AG08396 (cell line): ENCODE results near the gene AGAP1.

Experiments used
- DNase-seq: peaks from one replicate; pipeline ENCODE4 v3.0.0; 2012; ENCODE audit warnings: low spot score, mixed read lengths

AGAP1 gene

GRCh38 chr2:235665661-235666212 is 171.9 kb downstream of the AGAP1 start:
- DNase-seq, result no peak

DNA sequence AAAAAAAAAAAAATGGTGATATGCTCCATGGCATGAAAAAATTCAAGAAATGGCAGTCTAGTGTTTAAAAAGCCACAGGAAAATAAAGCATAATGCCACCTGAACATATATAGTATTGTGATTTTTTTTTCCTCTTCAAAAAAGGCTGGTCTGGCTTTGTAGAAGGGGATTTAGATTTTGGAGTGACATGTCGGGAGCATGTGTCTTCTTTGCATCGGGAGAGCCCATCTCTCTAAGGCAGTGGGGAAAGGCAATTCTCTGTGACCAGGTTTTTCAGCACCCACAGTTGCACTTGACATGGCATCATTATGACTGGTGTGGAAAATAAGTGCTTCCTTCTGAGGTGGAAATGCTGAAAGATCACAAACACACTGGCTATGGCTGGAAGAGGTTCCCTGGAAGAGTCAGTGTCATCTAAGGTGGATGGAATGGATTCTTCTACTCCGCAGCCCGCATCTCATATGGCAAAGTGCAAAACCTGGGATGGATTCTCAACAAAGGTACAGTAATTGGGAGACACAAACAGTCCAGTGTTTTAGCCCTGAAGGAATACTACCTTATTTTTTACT is 172.5 kb downstream of the AGAP1 start:
- peak; percentile 63 for DNase-seq

DNA sequence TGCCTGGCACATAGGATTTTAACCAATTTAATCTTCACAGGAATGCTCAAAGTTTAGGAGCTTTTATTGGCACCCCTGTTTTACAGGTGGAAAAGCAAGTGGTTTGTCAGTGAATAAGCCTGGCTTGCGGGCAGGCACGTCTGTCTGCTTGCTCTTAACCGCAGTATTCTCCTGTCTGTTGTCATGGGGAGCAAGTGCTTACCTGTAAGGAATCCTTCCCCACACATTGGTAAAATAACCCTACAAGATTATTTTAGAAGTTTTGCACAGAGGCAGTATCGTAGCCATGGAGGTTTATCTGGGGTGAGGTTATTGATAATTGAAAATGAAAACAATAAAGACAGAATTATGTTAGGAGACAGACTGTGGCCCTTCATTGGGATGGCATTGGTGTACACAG is 174.9 kb downstream of the AGAP1 start:
- no peak for DNase-seq

- peak; percentile 88 for DNase-seq
These were observed 175.5 kb downstream of the AGAP1 start for GRCh38 chr2:235669269-235669831.

- DNase-seq, result peak; percentile 82
These were observed 176.4 kb downstream of the AGAP1 start for GRCh38 chr2:235669983-235670962.

DNA sequence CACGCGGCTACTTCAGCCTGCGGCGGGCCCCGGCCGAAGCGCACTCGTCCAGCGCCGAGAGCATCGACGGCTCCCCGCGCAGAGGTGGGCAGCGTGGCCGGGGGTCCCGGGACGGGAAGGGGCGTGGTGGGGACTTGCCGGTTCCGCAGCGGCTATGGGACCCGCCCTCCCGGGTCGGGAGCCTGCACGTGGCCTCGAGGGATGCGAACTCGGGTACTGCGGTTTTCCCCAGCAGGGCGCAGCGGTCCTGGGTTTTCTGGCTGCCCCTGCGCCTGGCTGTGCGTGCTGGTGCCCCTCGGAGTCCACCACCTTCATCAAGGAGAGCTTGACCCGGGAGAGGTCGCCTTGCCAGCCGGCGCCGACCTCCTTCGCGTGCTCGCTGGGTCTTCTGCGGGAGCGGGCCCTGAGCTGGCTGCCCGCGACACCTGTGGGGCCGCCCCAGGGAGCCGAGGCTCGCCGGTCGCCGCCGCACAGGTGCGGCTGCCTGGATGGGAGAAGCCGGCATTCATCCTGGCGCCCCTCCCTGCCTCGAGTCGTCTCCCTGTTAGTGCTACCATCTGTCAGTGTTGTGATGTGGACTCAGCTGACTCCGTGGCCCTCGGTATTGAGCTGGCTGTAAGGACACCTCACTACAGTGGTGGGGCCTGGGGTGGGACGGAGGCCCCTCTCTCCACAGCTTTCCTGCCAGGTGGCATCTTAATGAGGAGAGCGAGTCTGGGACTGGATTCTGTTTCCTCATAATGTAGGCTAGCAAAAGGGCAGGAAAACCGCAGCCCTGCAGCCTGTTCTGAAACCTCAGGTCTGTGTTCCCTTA is 177.3 kb downstream of the AGAP1 start:
- no peak for DNase-seq

GRCh38 chr2:235672720-235673119 is 178.9 kb downstream of the AGAP1 start:
- peak; percentile 27 for DNase-seq

- DNase-seq, result no peak
These were observed 180.3 kb downstream of the AGAP1 start for GRCh38 chr2:235674146-235674545.

DNA sequence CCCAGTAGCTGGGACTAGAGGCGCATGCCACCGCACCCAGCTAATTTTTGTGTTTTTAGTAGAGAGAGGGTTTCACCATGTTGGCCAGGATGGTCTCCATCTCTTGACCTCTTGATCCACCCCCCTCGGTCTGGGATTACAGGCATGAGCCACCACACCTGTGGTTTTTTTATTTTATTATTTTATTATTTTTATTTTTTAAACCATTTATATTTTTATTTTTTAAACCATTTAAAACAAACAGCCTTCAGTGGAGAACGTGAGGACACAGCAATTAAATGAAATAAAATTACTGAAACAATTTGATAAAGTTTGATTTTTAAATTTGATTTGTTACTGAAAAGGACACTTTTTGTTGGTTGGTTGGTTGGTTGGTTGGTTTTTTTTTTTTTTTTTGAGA is 181.0 kb downstream of the AGAP1 start:
- DNase-seq, result no peak

- DNase-seq, result peak; percentile 59
These were observed 182.1 kb downstream of the AGAP1 start for GRCh38 chr2:235675678-235676535.

DNA sequence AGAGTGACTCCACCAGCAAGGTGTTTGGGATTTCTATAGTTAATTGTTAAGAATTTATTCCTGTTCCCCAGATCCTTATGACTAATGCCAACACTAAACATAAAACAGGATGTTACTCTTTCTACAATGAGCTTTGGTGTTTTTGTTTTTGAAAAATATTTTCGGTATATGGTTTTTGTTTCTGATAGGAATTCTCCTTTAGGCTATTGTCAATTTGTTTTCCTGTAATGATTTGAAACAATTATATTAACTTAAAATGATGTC is 182.6 kb downstream of the AGAP1 start:
- no peak for DNase-seq

DNA sequence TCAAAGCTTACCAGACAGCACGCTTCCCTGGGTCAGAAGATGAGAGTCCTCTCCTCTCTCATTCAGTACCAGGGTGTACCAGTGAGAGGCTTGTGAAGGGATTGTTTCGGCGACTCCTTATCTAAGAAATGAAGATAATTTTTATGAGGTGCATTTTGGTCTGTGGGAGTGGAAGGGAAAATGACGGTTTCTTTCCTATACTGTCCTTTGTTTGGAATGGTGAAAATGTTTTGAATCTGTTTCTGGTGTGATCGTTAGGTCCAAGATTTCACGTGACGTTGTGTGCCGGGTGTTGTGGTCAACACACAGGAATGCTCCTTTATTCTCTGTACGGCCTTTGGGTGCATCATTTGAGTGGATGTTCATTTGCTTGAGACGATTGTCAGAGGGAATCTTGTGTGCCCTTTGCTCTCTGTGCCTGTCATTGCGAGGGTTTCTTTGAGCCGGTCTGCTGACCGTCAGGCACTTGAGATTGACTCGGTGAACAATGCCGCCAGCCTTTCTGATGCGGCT is 183.5 kb downstream of the AGAP1 start:
- no peak for DNase-seq

DNA sequence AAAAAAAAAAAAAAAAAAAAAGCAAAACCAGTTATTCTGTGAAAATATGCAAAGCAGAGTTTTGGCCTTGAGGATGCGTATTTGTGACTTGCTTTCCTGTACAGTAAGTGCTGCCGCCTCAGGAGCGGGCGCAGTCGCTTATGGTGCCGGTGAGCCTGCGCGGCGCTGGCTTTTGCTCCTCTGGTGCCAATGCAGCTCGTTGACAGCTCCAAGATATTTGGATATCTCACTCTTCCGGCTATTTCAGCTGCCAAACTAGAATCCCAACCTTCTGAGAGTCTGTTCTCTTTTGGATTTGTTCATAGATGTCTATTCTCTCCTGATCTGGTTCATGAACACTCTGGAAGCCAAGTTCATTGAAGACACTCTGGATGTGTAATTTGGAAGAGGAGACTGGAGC is 184.1 kb downstream of the AGAP1 start:
- no peak for DNase-seq

- no peak for DNase-seq
These were observed 184.9 kb downstream of the AGAP1 start for GRCh38 chr2:235678712-235679111.

DNA sequence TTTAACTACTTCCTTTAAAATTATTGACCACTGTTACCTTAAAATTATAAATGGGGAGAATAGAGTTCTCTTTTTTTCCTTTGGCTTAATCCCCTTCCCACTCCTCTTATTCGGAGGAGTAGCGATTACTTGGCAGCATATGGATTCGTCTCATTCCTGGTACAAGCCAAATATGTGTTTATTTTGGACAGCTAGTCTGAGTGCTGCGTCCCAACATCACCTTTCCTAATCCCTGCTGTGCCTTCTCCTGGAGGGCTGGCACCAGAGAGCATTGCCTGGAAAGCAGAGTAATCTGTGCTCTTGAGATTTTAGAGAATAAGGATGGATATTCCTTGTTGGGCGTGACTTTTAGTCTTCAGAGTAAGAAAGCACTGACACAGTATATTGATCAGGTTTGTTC is 185.6 kb downstream of the AGAP1 start:
- DNase-seq, result no peak

- no peak for DNase-seq
These were observed 191.3 kb downstream of the AGAP1 start for GRCh38 chr2:235685024-235685721.

DNA sequence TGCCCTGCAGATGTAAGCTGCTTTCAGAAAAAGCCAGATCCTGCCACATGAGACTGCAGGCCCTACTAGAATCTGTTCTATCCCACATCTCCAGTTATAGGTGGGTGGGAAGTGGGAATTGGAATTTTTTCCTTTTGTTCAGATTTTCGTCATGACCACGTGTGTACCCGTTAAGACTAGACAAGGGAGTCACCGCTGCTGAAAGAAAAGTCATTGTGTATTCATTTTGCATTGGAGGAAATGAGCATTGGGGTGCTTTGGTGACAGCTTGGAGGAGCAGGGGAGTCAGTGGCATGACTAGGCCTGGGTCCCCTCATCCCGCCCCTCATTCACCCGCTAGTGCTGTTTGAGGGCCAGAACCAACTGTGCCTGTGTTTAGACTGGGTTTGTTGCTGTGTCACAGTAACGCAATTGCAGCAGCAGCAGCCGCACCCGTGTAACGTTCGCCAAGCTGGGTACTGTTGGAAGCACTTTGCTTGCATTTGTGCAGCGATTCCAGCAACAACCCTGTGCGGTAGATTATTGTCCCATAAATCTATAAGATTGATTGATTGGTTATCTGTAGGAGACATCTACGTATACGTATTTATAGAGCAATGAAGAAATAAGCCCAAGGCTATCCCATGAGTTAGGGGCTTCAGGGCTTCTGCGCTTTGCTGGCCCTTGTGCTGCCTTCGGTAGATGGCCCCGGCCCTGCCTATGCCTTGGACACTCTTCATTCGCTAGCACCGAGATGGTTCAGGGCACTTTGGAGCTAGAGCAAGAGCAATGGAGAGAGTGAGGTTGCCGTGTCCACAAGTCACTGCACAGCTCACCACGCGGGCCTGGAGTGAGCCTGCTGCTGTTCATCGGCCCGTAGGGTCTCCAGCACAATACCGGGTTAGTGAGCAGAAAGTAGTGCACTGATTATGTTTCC is 194.9 kb downstream of the AGAP1 start:
- no peak for DNase-seq

GRCh38 chr2:235689427-235689853 is 195.6 kb downstream of the AGAP1 start:
- no peak for DNase-seq

DNA sequence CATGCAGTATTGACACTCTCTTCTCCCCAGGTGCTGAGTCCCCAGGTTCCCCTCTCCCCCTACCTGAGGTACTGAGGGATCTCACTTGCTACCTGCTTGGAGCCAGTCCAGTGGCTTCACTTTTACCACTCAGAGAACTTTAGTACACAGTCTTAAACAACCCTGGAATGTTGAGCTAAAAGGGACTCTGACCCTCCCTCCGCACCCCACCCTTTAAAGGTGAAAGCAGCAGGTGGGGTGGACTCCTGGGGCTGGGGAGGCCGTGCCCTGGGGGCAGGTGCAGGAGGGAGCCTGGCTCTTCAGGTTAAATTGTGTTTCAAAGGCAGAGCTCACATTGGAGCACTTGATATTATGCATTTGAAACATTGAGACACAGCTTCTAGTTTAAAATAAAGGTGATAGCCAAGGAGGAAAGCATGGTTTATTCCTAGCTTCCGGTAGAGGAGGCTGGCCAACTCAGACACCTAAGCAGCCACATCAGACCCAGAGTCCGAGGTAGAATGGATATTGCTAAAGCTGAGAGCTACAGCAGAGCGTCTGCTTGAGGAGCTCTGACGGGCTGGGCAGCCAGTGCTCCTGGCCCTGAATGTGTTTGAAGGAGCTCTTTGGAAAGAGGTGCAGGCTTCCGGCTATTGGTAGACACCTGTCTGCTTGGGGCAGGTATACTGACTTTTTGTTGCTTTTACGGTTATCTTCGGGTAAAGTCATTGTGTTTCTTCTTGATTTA is 196.4 kb downstream of the AGAP1 start:
- DNase-seq, result no peak
